WI38 (cell line): ENCODE data around the gene COL5A1.

Experiments
- H3K4me3 ChIP-seq: 2 replicates; pipeline ENCODE4 v1.5.1; 2011; ENCODE audit warnings: low read depth, mild to moderate bottlenecking, control low read depth, low read length
- TF ChIP-seq, protein P1 (sequence below): IDR thresholded peaks from 2 replicates; pipeline ENCODE4 v1.5.1; 2012; ENCODE audit warnings: low read depth, mild to moderate bottlenecking, control low read depth, low read length

Gene COL5A1

DNA sequence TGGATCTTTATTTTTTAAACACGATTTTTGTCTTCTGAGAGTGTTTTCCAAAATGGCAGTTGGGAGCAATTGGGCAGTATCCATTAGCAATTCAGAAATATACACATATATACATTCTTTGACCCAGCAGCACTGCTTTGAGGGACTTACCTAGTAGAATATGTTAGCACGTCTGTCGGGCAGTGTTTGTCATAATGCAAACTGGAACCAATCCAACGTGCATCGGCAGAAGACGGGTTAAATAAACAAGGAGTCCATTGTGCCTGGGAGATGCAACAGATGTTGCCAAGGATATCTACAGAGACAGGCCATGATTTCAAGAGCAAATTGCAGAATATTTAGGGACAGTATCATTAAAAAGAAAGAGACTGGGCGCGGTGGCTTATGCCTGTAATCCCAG lies 107.0 kb downstream of the COL5A1 start:
- TF ChIP-seq, protein P1, sequence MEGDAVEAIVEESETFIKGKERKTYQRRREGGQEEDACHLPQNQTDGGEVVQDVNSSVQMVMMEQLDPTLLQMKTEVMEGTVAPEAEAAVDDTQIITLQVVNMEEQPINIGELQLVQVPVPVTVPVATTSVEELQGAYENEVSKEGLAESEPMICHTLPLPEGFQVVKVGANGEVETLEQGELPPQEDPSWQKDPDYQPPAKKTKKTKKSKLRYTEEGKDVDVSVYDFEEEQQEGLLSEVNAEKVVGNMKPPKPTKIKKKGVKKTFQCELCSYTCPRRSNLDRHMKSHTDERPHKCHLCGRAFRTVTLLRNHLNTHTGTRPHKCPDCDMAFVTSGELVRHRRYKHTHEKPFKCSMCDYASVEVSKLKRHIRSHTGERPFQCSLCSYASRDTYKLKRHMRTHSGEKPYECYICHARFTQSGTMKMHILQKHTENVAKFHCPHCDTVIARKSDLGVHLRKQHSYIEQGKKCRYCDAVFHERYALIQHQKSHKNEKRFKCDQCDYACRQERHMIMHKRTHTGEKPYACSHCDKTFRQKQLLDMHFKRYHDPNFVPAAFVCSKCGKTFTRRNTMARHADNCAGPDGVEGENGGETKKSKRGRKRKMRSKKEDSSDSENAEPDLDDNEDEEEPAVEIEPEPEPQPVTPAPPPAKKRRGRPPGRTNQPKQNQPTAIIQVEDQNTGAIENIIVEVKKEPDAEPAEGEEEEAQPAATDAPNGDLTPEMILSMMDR, result no peak
- no peak overlapping the region for H3K4me3 ChIP-seq

DNA sequence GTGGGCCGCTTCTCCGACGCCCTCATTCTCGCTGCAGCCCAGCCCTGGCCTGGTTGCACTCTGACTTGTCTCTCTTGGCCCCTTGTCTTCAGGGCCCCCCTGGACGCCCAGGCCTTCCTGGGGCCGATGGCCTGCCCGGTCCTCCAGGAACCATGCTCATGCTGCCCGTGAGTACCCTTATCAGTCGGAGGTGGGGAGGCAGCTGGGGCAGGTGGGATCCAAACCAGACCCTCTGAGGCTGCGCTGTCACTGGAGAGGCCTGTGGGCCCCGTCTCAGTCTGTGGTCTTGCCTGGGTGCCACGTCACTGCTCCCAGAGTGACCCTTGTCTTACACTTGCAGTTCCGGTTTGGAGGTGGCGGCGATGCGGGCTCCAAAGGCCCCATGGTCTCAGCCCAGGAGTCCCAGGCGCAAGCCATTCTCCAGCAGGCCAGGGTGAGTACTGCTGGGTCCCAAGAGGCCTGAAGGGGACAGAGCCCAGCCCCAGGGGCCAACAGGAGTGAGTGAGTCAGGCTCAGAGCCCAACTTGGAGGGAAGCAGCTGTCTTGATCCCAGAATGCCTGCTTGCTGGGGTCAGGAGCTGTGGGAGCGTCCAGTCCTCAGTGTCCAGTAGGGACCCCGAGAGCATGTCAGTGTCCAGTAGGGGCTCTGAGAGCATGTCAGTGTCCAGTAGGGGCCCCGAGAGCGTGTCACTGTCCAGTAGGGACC lies 109.0 kb downstream of the COL5A1 start:
- TF ChIP-seq, protein P1, result no peak
- no peak overlapping the region for H3K4me3 ChIP-seq

DNA sequence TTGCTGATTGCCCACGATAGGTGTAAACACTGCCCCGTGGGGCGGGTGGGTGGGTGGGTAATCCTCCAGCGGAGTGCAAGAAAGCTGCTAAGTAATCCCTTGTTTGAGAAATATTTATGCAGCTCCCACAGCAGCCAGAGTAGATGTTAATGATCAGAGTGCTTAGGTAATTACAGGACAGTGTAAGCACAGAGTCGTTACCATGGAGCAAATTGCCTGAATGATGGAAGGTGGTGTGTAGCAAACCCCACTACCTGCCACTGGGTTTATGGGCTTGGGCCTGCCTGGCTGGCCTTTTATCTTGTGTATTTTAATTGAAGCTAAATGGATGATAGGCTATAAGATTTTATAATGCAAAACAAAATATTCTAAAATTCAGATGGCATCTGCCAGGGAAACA lies 110.0 kb downstream of the COL5A1 start:
- H3K4me3 ChIP-seq, result no peak overlapping the region
- TF ChIP-seq, protein P1, result no peak

DNA sequence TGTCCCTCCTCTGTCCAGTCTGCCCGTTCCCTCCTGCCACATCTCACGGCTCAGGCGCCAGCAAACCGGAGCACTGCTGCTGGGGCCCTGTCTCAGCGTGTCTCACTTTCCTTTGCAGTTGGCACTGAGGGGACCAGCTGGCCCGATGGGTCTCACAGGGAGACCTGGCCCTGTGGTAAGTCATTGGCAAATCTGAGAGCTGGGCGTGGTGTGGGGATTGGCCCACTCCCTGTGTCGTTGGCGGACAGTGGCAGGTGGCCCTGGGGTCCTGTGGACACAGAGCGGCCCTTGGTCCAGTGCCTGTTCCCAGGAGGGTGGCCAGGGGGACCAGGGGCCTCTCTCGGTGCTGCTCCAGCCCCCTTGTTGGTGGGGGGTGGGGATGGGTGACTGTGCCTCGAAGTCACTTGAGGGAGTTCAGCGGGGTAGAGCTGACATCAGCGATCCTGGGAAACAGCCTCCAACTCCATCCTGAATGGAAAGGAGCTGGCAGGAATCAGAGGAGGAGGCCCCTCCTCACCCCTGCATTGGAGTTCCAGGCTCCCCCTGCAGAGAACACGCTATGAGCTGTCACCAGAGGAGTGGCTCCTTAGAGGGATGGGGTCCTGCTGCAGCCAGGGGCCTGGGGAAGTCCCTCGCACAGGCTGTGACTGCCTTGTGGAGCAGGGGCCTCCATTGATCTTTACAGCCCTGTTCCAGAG lies 111.0 kb downstream of the COL5A1 start:
- TF ChIP-seq, protein P1, result no peak
- no peak overlapping the region for H3K4me3 ChIP-seq

DNA sequence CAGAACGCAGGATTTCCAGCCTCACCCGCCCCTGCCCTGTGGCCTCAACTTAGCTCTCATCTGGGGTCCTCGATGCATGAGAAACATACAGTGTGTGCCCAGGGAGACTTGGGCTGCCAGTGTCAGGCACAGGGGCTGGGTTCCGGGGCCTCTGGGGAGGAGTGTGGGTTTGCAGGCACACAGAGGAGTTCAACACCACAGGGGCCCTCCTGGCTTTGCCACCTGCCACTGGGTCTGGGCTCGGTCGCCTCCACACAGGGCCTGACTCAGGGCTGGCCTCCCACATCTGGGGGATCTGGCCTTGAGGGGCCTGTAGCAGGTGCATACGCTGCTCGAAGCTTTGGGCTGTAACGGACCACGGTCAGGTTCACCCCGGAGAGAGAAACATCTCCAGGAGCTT lies 111.6 kb downstream of the COL5A1 start:
- H3K4me3 ChIP-seq, result no peak overlapping the region
- TF ChIP-seq, protein P1, result no peak

DNA sequence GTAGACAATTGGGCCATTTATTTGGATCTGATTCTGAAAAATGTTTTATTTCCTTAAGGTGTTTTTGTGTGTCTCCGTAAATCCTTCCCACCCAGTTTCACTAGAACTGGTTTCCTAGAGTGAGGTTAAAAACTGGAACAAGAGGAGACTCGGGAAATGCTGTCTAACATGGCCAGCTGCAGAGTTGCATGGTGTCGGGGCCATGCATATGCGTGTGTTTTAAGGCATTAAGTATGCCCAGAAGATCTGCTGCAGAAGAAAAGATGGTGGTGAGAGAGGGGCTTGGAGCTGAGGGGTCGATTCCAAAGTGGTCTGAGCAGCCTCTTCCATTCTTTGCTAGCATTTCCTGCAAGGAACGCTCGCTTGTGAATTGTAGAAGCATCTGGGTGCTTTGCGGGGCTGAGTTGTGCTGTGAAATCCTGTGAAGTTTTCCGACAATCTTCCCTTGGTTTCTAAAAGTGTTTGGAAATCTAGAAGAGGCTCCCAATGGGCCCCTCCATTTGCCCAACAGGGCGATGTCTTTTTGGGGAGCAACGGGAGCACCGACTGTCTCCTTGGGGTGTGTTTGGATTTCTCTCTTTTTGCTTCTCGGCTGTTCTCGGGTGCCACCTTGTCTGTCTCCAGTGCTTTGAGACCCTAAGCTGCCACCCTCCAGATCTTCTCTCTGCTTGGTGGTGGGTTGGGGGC lies 113.8 kb downstream of the COL5A1 start:
- H3K4me3 ChIP-seq, result no peak overlapping the region
- TF ChIP-seq, protein P1, result no peak

DNA sequence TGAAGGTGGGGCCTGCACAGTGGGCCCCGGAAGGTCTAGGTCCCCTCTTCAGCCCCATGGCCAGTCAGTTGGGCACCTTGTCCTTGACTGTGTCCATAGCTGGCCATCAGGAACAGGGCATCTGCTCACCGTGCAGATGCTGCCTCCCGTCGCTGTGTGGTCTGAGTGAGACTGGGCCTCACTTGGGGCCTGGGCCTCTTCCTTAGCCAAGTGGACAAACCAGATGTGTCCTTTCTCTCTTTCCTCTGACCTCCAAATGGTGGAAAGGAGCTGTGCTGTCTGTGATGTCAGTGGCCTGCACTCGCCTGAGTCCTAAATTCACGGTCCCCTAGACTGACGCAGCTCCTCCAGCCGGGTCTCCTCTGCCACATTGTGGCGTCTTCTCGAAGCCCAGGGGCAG lies 114.5 kb downstream of the COL5A1 start:
- no peak overlapping the region for H3K4me3 ChIP-seq
- TF ChIP-seq, protein P1, result no peak
